HEK293 (cell line): Measurements from ENCODE around the gene GJB5.
"Not testable (repeated sequence)": the region's sequence is repeated elsewhere in the genome, so short reads cannot be mapped to it uniquely, and the experiment has no call there.

Experiments
- CTCF ChIA-PET: fragments of 350-600 bp; formaldehyde crosslinking; extraction: SDS; loops from one replicate; lab custom pipeline; 2021; ENCODE audit warnings: antibody characterized with exemption; lab: Yijun Ruan, JAX
- POLR2A ChIA-PET: fragments of 300-600 bp; formaldehyde crosslinking; extraction: SDS; loops from one replicate; lab custom pipeline; 2020; ENCODE audit warnings: antibody characterized with exemption, inconsistent platforms; lab: Yijun Ruan, JAX
- H3K27ac ChIP-seq: fragments of 200-500 bp; sonication (Bioruptor generic); 2 replicates; pipeline ENCODE4 v1.5.1; 2014; ENCODE audit warnings: low read depth, low read length, control low read depth, inconsistent platforms; ENCODE audit errors: extremely low read depth
- H3K36me3 ChIP-seq, 2 experiments: fragments of 200-500 bp in 1 of 2; sonication (Bioruptor generic) in 1 of 2; 1 replicate in 1 of 2; 2 replicates in 1 of 2; pipeline ENCODE4 v1.5.1; 2014 to 2017; ENCODE audit warnings: inconsistent platforms in 2 of 2, low read length in 2 of 2; ENCODE audit not compliant: control insufficient read depth in 2 of 2, insufficient read depth in 1 of 2
- H3K4me1 ChIP-seq: fragments of 200-500 bp; sonication (Bioruptor generic); 2 replicates; pipeline ENCODE4 v1.5.1; 2014; ENCODE audit warnings: mild to moderate bottlenecking, low read length, inconsistent platforms; ENCODE audit not compliant: control insufficient read depth, insufficient read depth
- H3K4me3 ChIP-seq: 2 replicates; pipeline ENCODE4 v1.5.1; 2011; ENCODE audit warnings: low read depth, mild to moderate bottlenecking, control low read depth, low read length, moderate library complexity
- H3K9me3 ChIP-seq: fragments of 200-500 bp; sonication (Bioruptor generic); 2 replicates; pipeline ENCODE4 v1.5.1; 2014; ENCODE audit warnings: low read depth, low read length, inconsistent platforms; ENCODE audit not compliant: control insufficient read depth, insufficient read depth
- EGR2 ChIP-seq: fragments of 450-650 bp; formaldehyde crosslinking; IDR thresholded peaks from 2 replicates; pipeline ENCODE4 v1.5.1; 2016; ENCODE audit warnings: low read depth, missing biosample characterization, missing genetic modification characterization
- KLF8 ChIP-seq: fragments of 450-650 bp; formaldehyde crosslinking; IDR thresholded peaks from 2 replicates; pipeline ENCODE4 v1.5.1; 2016; ENCODE audit warnings: missing biosample characterization, missing genetic modification characterization
- OVOL3 ChIP-seq: fragments of 450-650 bp; formaldehyde crosslinking; IDR thresholded peaks from 2 replicates; pipeline ENCODE4 v1.5.1; 2016; ENCODE audit warnings: missing biosample characterization, missing genetic modification characterization
- PRDM4 ChIP-seq: fragments of 450-650 bp; formaldehyde crosslinking; IDR thresholded peaks from 2 replicates; pipeline ENCODE4 v1.5.1; 2017; ENCODE audit warnings: missing biosample characterization, missing genetic modification characterization
- PRDM6 ChIP-seq: fragments of 450-650 bp; formaldehyde crosslinking; IDR thresholded peaks from 2 replicates; pipeline ENCODE4 v1.5.1; 2017; ENCODE audit warnings: missing biosample characterization, missing genetic modification characterization
- REPIN1 ChIP-seq: fragments of 450-650 bp; formaldehyde crosslinking; IDR thresholded peaks from 2 replicates; pipeline ENCODE4 v1.5.1; 2017; ENCODE audit warnings: missing biosample characterization, missing genetic modification characterization, low read depth
- SP7 ChIP-seq: fragments of 450-650 bp; formaldehyde crosslinking; IDR thresholded peaks from 2 replicates; pipeline ENCODE4 v1.5.1; 2016; ENCODE audit warnings: missing biosample characterization, missing genetic modification characterization
- ZBTB48 ChIP-seq: fragments of 450-650 bp; formaldehyde crosslinking; IDR thresholded peaks from 2 replicates; pipeline ENCODE4 v1.5.1; 2016; ENCODE audit warnings: missing biosample characterization, missing genetic modification characterization
- ZBTB49 ChIP-seq: fragments of 450-650 bp; formaldehyde crosslinking; IDR thresholded peaks from 2 replicates; pipeline ENCODE4 v1.5.1; 2016; ENCODE audit warnings: missing biosample characterization, missing genetic modification characterization, low read depth
- ZBTB7A ChIP-seq: fragments of 450-650 bp; formaldehyde crosslinking; IDR thresholded peaks from 2 replicates; pipeline ENCODE4 v1.5.1; 2016; ENCODE audit warnings: low read depth, missing biosample characterization, missing genetic modification characterization
- ZFHX2 ChIP-seq: fragments of 450-650 bp; formaldehyde crosslinking; conservative IDR thresholded peaks from 2 replicates; pipeline ENCODE4 v1.5.1; 2016; ENCODE audit warnings: missing biosample characterization, missing genetic modification characterization
- ZNF146 ChIP-seq: fragments of 450-650 bp; formaldehyde crosslinking; IDR thresholded peaks from 2 replicates; pipeline ENCODE4 v1.5.1; 2016; ENCODE audit warnings: missing biosample characterization, missing genetic modification characterization
- ZNF266 ChIP-seq: fragments of 450-650 bp; formaldehyde crosslinking; IDR thresholded peaks from 2 replicates; pipeline ENCODE4 v1.5.1; 2016; ENCODE audit warnings: missing biosample characterization, missing genetic modification characterization, low read depth
- ZNF530 ChIP-seq: fragments of 450-650 bp; formaldehyde crosslinking; IDR thresholded peaks from 2 replicates; pipeline ENCODE4 v1.5.1; 2016; ENCODE audit warnings: low read depth, missing biosample characterization, missing genetic modification characterization
- ZNF548 ChIP-seq: fragments of 450-650 bp; formaldehyde crosslinking; IDR thresholded peaks from 2 replicates; pipeline ENCODE4 v1.5.1; 2016; ENCODE audit warnings: missing biosample characterization, missing genetic modification characterization
- ZSCAN18 ChIP-seq: fragments of 450-650 bp; formaldehyde crosslinking; IDR thresholded peaks from 2 replicates; pipeline ENCODE4 v1.5.1; 2016; ENCODE audit warnings: missing biosample characterization, missing genetic modification characterization
- ZSCAN23 ChIP-seq: fragments of 450-650 bp; formaldehyde crosslinking; IDR thresholded peaks from 2 replicates; pipeline ENCODE4 v1.5.1; 2016; ENCODE audit warnings: missing biosample characterization, missing genetic modification characterization
- ZSCAN30 ChIP-seq: fragments of 450-650 bp; IDR thresholded peaks from 2 replicates; pipeline ENCODE4 v1.5.1; 2018; ENCODE audit warnings: missing biosample characterization, mild to moderate bottlenecking, missing genetic modification characterization, moderate library complexity
- ZSCAN4 ChIP-seq: fragments of 450-650 bp; formaldehyde crosslinking; IDR thresholded peaks from 2 replicates; pipeline ENCODE4 v1.5.1; 2017; ENCODE audit warnings: missing biosample characterization, missing genetic modification characterization

The GJB5 gene

DNA sequence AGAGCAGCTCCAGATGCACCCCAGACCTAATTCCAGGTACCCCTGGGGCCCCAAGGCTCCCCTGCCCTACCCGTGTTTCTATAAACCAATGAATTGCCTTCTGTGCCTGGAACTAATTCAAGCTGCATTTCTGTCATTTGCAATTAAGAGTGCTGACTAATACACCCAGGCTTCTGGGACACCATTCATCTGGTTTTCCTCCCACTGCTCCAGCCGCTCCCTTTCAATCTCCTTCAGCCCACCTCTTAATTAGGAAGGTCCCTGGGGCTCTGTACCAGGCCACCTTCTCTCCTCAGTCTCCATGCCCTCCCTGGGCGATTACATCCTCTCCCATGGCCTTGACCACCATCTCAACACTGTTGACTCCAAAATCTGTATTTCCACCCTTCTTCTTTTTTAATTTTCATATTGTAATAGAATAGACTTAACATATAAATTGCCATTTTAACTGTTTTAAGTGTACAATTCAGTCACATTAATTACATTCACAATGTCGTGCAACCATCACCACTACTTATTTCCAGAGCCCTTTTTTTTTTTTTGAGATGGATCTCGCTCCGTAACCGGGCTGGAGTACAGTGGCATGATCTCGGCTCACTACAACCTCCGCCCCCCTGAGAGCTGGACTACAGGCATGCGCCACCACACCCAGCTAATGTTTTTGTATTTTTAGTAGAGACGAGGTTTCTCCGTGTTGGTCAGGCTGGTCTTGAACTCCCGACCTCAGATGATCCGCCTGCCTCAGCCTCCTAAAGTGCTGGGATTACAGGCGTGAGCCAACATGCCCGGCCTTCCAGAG lies 16.9 kb downstream of the GJB5 start:
- Histone ChIP-seq H3K4me3 (no peak overlapping the region), H3K27ac (no peak overlapping the region), H3K36me3 (no peaks in the 10 kb centered on the region), H3K4me1 (no peaks in the 10 kb centered on the region), H3K9me3 (no peaks in the 10 kb centered on the region)
- ChIA-PET POLR2A (no interaction called here), CTCF (interaction anchor here (1.0 kb wide), 1 partner anchor 14 kb away, joined by 3 read pairs; no protein-coding TSS in a partner anchor)
- no peak for TF ChIP-seq ZSCAN4 (tag by site-specific recombination)
- TF ChIP-seq ZBTB7A (tag by site-specific recombination), result no peak
- TF ChIP-seq EGR2 (tag by site-specific recombination), result peak; percentile 67
- no peak for TF ChIP-seq SP7 (tag by site-specific recombination)
- TF ChIP-seq ZBTB49, result no peak
- no peak for TF ChIP-seq ZSCAN18 (tag by site-specific recombination)
- TF ChIP-seq OVOL3 (tag by site-specific recombination), result no peak
- no peak for TF ChIP-seq ZBTB48 (tag by site-specific recombination)
- TF ChIP-seq ZFHX2, result peak; percentile 28
- TF ChIP-seq ZSCAN23, result no peak

GRCh38 chr1:34773114-34773513 lies 18.3 kb downstream of the GJB5 start:
- H3K4me1 ChIP-seq, POLR2A ChIA-PET, H3K27ac ChIP-seq, H3K4me3 ChIP-seq, H3K36me3 ChIP-seq, H3K9me3 ChIP-seq: not testable (repeated sequence)
- TF ChIP-seq ZNF146 (tag by site-specific recombination), result peak; percentile 74; the same call in 1 of the 2 replicates
- TF ChIP-seq, all 188 proteins: peak for 1; not testable (repeated sequence) for 187
- CTCF ChIA-PET, result interaction anchor here (0.6 to 0.7 kb wide), 2 partner anchors 9 to 14 kb away, joined by 3 read pairs; no protein-coding TSS in a partner anchor

GRCh38 chr1:34774957-34775356 lies 20.1 kb downstream of the GJB5 start:
- Histone ChIP-seq H3K27ac (no peak overlapping the region), H3K36me3 (no peaks in the 10 kb centered on the region), H3K4me1 (no peaks in the 10 kb centered on the region), H3K4me3 (no peak overlapping the region), H3K9me3 (no peaks in the 10 kb centered on the region)
- CTCF ChIA-PET, result interaction anchor here (0.6 to 0.7 kb wide), 2 partner anchors 13 to 751 kb away, joined by 3 to 4 read pairs; no protein-coding TSS in a partner anchor
- POLR2A ChIA-PET, result no interaction called here
- no peak for TF ChIP-seq ZNF266 (tag by site-specific recombination)
- TF ChIP-seq ZNF548 (tag by site-specific recombination), result no peak
- TF ChIP-seq REPIN1 (tag by site-specific recombination), result no peak
- TF ChIP-seq PRDM4 (tag by site-specific recombination), result no peak
- no peak for TF ChIP-seq ZSCAN30 (tag by site-specific recombination)
- TF ChIP-seq ZNF530 (tag by site-specific recombination), result no peak
- no peak for TF ChIP-seq PRDM6 (tag by site-specific recombination)
- TF ChIP-seq KLF8 (tag by site-specific recombination), result no peak
